Panc1 (cell line): ENCODE measurements around the gene C19orf47. TPM values are rescaled to one million over a fixed set of nuclear protein-coding genes. Genes with fewer than 3 reads are reported as not detected.

Experiments used
- ATAC-seq: fragments of 200-7000 bp; cut with Tn5 transposase; 2 replicates; pipeline ENCODE4 v1.9.1; 2020; ENCODE audit warnings: mild to moderate bottlenecking, moderate library complexity
- BruUV-seq: library from RNA; stranded (reverse); fragments of 400-500 nt; replicated peaks from 2 replicates; lab custom pipeline; 2021; lab: Mats Ljungman, UMichigan
- CTCF ChIA-PET: fragments of 300-600 bp; sonication (Branson Sonifier 250); formaldehyde crosslinking; loops from one replicate; lab custom pipeline; 2022; ENCODE audit warnings: antibody characterized with exemption; lab: Charles Lee
- POLR2A ChIA-PET: fragments of 300-600 bp; sonication (Branson Sonifier 250); formaldehyde crosslinking; loops from one replicate; lab custom pipeline; 2022; ENCODE audit warnings: antibody characterized with exemption; lab: Charles Lee
- DNase-seq: peaks from one replicate; pipeline ENCODE4 v3.0.0-alpha.2; 2010; ENCODE audit warnings: low read depth, low spot score
- H3K27ac ChIP-seq: 2 replicates; pipeline ENCODE4 v1.5.1; 2011; ENCODE audit warnings: mild to moderate bottlenecking, low read length, inconsistent platforms
- H3K27me3 ChIP-seq: fragments of 200-500 bp; sonication (Bioruptor generic); 2 replicates; pipeline ENCODE4 v1.6.0; 2014; ENCODE audit warnings: low read length, inconsistent platforms; ENCODE audit not compliant: control insufficient read depth, insufficient read depth
- H3K36me3 ChIP-seq: fragments of 200-500 bp; sonication (Bioruptor generic); 2 replicates; pipeline ENCODE4 v1.5.1; 2014; ENCODE audit warnings: inconsistent platforms, mild to moderate bottlenecking, low read length, moderate library complexity; ENCODE audit not compliant: control insufficient read depth, insufficient read depth
- H3K4me1 ChIP-seq: 2 replicates; pipeline ENCODE4 v1.5.1; 2011; ENCODE audit warnings: inconsistent platforms, mild to moderate bottlenecking, low read length, moderate library complexity; ENCODE audit not compliant: control insufficient read depth, insufficient read depth
- H3K4me3 ChIP-seq, 2 experiments: 2 replicates each; pipeline ENCODE4 v1.5.1; 2011 to 2012; ENCODE audit warnings: low read depth in 2 of 2, low read length in 2 of 2, mild to moderate bottlenecking in 2 of 2, inconsistent platforms in 1 of 2, moderate library complexity in 1 of 2
- H3K9me3 ChIP-seq: fragments of 200-500 bp; sonication (Bioruptor generic); 2 replicates; pipeline ENCODE4 v1.5.1; 2014; ENCODE audit warnings: low read depth, mild to moderate bottlenecking, inconsistent platforms, low read length, moderate library complexity; ENCODE audit not compliant: control insufficient read depth, insufficient read depth
- POLR2AphosphoS5 ChIP-seq: IDR thresholded peaks from 2 replicates; pipeline ENCODE4 v1.6.1; 2012; ENCODE audit warnings: mild to moderate bottlenecking, low read depth, low read length, moderate library complexity
- SIN3A ChIP-seq: IDR thresholded peaks from 2 replicates; pipeline ENCODE4 v1.6.1; 2012; ENCODE audit warnings: low read depth, mild to moderate bottlenecking, low read length, moderate library complexity, borderline replicate concordance; ENCODE audit not compliant: insufficient read depth
- TCF7L2 ChIP-seq: IDR thresholded peaks from 2 replicates; pipeline ENCODE4 v1.6.1; 2011; ENCODE audit warnings: mild to moderate bottlenecking, low read depth, low read length, inconsistent platforms
- in situ Hi-C: cut with HindIII; loops from 2 replicates; pipeline ENCODE4 v1.10.0; 2016; ENCODE audit warnings: low sequenced_read_pairs, low pct_unique_long_range_greater_than_20kb
- intact Hi-C: fragments of 100-400 bp; cut with micrococcal nuclease; formaldehyde crosslinking; loops from one replicate; pipeline ENCODE4 v1.10.0; 2022; ENCODE audit not compliant: unreplicated experiment
- total RNA-seq: library from RNA; stranded (reverse); gene quantifications from one replicate; pipeline ENCODE4 v1.2.1, GENCODE V29; 2021; ENCODE audit not compliant: unreplicated experiment
- TF ChIP-seq, protein P1 (sequence below): fragments of 450-650 bp; IDR thresholded peaks from 2 replicates; pipeline ENCODE4 v1.5.1; 2017; ENCODE audit warnings: mild to moderate bottlenecking
- TF ChIP-seq, protein P2 (sequence below), 2 experiments: IDR thresholded peaks; 2 replicates each; pipeline ENCODE4 v1.6.1; 2011 to 2012; ENCODE audit warnings: low read depth in 2 of 2, control low read depth in 1 of 2, low read length in 1 of 2, mild to moderate bottlenecking in 1 of 2, moderate library complexity in 1 of 2; ENCODE audit not compliant: insufficient read depth in 1 of 2

Gene C19orf47
- total RNA-seq, 1 experiment from 2014 or later = 29.0 TPM

DNA sequence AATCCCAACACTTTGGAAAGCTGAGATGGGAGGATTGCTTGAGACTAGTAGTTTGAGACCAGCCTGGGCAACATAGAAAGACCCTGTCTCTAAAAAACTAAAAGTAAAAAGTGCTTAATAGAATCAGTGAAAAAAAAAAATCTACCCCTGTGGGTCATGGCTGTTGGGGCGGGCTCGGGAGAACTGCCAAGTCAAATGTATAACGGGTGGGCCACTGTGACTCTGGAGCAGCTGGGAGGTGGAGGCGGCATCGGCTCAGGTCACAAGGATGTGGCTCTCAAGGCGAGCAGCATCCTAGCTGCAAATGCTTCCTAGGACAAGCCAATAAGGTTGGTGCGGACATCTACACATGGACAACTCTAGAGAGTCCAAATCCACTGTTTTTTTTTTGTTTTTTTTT lies 30.9 kb downstream of the C19orf47 start:
- POLR2A ChIA-PET = interaction anchor here (0.5 to 1.3 kb wide), 11 partner anchors 9 to 1060 kb away, joined by 3 to 6 read pairs (median 5); no protein-coding TSS in a partner anchor
- no TSS peak for BruUV-seq

DNA sequence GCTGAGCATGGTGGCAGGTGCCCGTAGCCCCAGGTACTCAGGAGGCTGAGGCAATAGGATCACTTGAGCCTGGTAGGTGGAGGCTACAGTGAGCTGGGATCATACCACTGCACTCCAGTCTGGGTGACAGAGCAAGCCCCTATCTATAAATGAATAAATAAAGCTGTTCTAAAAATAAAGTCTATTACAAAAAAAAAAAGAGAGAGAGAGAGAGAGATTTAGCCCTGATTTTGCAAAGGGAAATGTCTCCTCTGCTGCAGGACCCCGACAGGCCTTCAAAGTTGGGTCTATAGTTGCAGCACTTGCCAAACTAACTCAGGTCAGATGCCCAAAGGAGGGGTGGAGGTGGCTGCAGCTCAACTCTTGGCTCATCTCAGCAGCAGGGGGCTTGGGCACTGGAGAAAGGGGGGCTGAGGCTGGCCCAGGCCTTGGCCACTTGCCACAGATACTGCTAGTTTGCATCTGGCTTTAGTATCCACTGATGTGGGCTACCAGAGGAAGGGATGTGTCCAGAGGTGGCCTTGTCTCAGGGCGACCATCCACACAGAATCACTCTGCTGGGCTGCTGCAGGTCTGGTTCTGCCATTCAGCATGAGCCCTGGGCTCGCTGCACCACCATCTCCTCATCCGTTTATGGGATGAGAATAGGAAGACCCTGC lies 32.3 kb downstream of the C19orf47 start:
- intact Hi-C loops = no loop called here
- Histone ChIP-seq H3K4me1 (no peaks in the 10 kb centered on the region), H3K27ac (no peak overlapping the region), H3K9me3 (no peaks in the 10 kb centered on the region), H3K4me3 (no peak overlapping the region), H3K27me3 (peaks cover 9% of the 10 kb centered on the region; the same call in 1 of the 2 replicates), H3K36me3 (no peaks in the 10 kb centered on the region)
- TSS peak; percentile 48 for BruUV-seq
- CTCF ChIA-PET = interaction anchor here (0.5 to 5.3 kb wide), 6 partner anchors 8 to 110 kb away, joined by 4 to 128 read pairs (median 5); no protein-coding TSS in a partner anchor
- DNase-seq (no peak), ATAC-seq (peak; percentile 12)
- in situ Hi-C loops = no loop called here
- TF ChIP-seq, protein P1, sequence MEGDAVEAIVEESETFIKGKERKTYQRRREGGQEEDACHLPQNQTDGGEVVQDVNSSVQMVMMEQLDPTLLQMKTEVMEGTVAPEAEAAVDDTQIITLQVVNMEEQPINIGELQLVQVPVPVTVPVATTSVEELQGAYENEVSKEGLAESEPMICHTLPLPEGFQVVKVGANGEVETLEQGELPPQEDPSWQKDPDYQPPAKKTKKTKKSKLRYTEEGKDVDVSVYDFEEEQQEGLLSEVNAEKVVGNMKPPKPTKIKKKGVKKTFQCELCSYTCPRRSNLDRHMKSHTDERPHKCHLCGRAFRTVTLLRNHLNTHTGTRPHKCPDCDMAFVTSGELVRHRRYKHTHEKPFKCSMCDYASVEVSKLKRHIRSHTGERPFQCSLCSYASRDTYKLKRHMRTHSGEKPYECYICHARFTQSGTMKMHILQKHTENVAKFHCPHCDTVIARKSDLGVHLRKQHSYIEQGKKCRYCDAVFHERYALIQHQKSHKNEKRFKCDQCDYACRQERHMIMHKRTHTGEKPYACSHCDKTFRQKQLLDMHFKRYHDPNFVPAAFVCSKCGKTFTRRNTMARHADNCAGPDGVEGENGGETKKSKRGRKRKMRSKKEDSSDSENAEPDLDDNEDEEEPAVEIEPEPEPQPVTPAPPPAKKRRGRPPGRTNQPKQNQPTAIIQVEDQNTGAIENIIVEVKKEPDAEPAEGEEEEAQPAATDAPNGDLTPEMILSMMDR = no peak
- no peak for TF ChIP-seq SIN3A
- POLR2A ChIA-PET = interaction anchor here (0.5 to 1.3 kb wide), 9 partner anchors 11 to 446 kb away, joined by 3 to 10 read pairs (median 6); partner anchors contain the start of genes C19orf47 and PLD3

More for the DNA sequence above, 30.9 kb downstream of the C19orf47 start:
- H3K4me1 ChIP-seq = no peaks in the 10 kb centered on the region
- no peaks in the 10 kb centered on the region for H3K9me3 ChIP-seq
- in situ Hi-C loops (no loop called here), intact Hi-C loops (no loop called here)
- ATAC-seq = no peak
- CTCF ChIA-PET = interaction anchor here (0.6 to 5.3 kb wide), 6 partner anchors 8 to 1668 kb away, joined by 3 to 128 read pairs (median 4); no protein-coding TSS in a partner anchor
- H3K27me3 ChIP-seq = peaks cover 9% of the 10 kb centered on the region; the same call in 1 of the 2 replicates
- H3K27ac ChIP-seq = no peak overlapping the region
- TF ChIP-seq, protein P2, sequence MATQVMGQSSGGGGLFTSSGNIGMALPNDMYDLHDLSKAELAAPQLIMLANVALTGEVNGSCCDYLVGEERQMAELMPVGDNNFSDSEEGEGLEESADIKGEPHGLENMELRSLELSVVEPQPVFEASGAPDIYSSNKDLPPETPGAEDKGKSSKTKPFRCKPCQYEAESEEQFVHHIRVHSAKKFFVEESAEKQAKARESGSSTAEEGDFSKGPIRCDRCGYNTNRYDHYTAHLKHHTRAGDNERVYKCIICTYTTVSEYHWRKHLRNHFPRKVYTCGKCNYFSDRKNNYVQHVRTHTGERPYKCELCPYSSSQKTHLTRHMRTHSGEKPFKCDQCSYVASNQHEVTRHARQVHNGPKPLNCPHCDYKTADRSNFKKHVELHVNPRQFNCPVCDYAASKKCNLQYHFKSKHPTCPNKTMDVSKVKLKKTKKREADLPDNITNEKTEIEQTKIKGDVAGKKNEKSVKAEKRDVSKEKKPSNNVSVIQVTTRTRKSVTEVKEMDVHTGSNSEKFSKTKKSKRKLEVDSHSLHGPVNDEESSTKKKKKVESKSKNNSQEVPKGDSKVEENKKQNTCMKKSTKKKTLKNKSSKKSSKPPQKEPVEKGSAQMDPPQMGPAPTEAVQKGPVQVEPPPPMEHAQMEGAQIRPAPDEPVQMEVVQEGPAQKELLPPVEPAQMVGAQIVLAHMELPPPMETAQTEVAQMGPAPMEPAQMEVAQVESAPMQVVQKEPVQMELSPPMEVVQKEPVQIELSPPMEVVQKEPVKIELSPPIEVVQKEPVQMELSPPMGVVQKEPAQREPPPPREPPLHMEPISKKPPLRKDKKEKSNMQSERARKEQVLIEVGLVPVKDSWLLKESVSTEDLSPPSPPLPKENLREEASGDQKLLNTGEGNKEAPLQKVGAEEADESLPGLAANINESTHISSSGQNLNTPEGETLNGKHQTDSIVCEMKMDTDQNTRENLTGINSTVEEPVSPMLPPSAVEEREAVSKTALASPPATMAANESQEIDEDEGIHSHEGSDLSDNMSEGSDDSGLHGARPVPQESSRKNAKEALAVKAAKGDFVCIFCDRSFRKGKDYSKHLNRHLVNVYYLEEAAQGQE (IDR thresholded peaks at IDR 0.05; ENCODE audit: insufficient read depth in 1 of 2, low read depth in 2 of 2, low read length in 1 of 2) = no peak
- TF ChIP-seq, protein P1 = no peak
- TF ChIP-seq SIN3A (no peak), POLR2AphosphoS5 (no peak), TCF7L2 (no peak)
- no peak for DNase-seq
- H3K4me3 ChIP-seq = no peak overlapping the region
- H3K36me3 ChIP-seq = no peaks in the 10 kb centered on the region
